ENCODE data around the gene ERCC2.

Gene ERCC2

DNA sequence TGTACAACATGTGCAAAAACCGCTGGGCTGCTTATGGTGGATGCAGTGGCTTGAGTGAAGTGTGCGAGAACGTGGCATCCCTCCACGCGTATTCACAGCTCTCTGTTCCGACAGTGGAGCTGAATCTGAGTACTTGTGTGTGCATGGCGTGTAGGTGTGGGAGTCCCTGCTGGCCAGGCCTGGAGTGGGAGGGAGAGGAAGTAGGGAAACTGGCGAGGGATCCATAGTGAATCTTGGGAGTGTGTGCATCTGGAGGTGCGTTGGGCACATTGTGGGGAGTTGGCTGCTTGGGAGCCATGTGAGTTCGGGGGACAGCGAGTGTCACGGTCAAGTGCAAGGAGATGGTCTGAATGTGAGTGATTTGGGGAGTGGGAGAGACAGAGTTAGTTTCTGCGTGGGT, 27.5 kb downstream of the ERCC2 start:
- Histone ChIP-seq H3K27ac (ENCODE audit: low read depth, low read length) (no peak overlapping the region), H3K27me3 (ENCODE audit: low read length) (no peaks in the 10 kb centered on the region), H3K9ac (ENCODE audit: low read length) (no peak overlapping the region), H4K20me1 (ENCODE audit: low read depth, low read length) (no peaks in the 10 kb centered on the region), H3K4me2 (ENCODE audit: low read depth, low read length, poor library complexity, severe bottlenecking) (no peak overlapping the region), H3F3A (ENCODE audit: insufficient read depth) (no peaks in the 10 kb centered on the region), H3K9me3 (ENCODE audit: insufficient read depth, low read length) (no peaks in the 10 kb centered on the region), H3K9me2 (replicated peaks; ENCODE audit: insufficient read depth, low read length) (no peaks in the 10 kb centered on the region), H3K36me3 (ENCODE audit: low read length) (no peaks in the 10 kb centered on the region), H2AFZ (ENCODE audit: low read depth, low read length, severe bottlenecking) (no peak overlapping the region), H3K79me2 (ENCODE audit: insufficient read depth, low read length) (no peaks in the 10 kb centered on the region), H3K4me3 (ENCODE audit: insufficient read depth, low read length, poor library complexity, severe bottlenecking) (no peak overlapping the region)
- TF ChIP-seq EZH2phosphoT487 (conservative IDR thresholded peaks at IDR 0.05; ENCODE audit: low read length) (no peak), CTCF (IDR thresholded peaks at IDR 0.05; ENCODE audit: insufficient read depth, low read length, poor library complexity, severe bottlenecking) (no peak)

GRCh38 chr19:45340899-45341453, 29.4 kb downstream of the ERCC2 start:
- TF ChIP-seq EZH2phosphoT487 (conservative IDR thresholded peaks at IDR 0.05; ENCODE audit: low read length): no peak
- TF ChIP-seq CTCF (IDR thresholded peaks at IDR 0.05; ENCODE audit: insufficient read depth, low read length, poor library complexity, severe bottlenecking): no peak
- Histone ChIP-seq H4K20me1 (ENCODE audit: low read depth, low read length) (no peaks in the 10 kb centered on the region), H3K9ac (ENCODE audit: low read length) (no peak overlapping the region), H2AFZ (ENCODE audit: low read depth, low read length, severe bottlenecking) (no peak overlapping the region), H3K4me2 (ENCODE audit: low read depth, low read length, poor library complexity, severe bottlenecking) (no peak overlapping the region), H3K9me2 (replicated peaks; ENCODE audit: insufficient read depth, low read length) (no peaks in the 10 kb centered on the region), H3K36me3 (ENCODE audit: low read length) (no peaks in the 10 kb centered on the region), H3K27me3 (ENCODE audit: low read length) (no peaks in the 10 kb centered on the region), H3K79me2 (ENCODE audit: insufficient read depth, low read length) (no peaks in the 10 kb centered on the region), H3K9me3 (ENCODE audit: insufficient read depth, low read length) (no peaks in the 10 kb centered on the region), H3F3A (ENCODE audit: insufficient read depth) (no peaks in the 10 kb centered on the region), H3K4me3 (ENCODE audit: insufficient read depth, low read length, poor library complexity, severe bottlenecking) (no peak overlapping the region), H3K27ac (ENCODE audit: low read depth, low read length) (no peak overlapping the region)

- Histone ChIP-seq H3K9me2 (replicated peaks; ENCODE audit: insufficient read depth, low read length) (no peaks in the 10 kb centered on the region), H3K9ac (ENCODE audit: low read length) (no peak within 1 kb of the TSS), H4K20me1 (ENCODE audit: low read depth, low read length) (no peaks in the 10 kb centered on the region), H3K79me2 (ENCODE audit: insufficient read depth, low read length) (no peaks in the 10 kb centered on the region), H3K9me3 (ENCODE audit: insufficient read depth, low read length) (no peaks in the 10 kb centered on the region), H3K4me3 (ENCODE audit: insufficient read depth, low read length, poor library complexity, severe bottlenecking) (no peak within 1 kb of the TSS), H3K27me3 (ENCODE audit: low read length) (no peaks in the 10 kb centered on the region), H3K27ac (ENCODE audit: low read depth, low read length) (no peak within 1 kb of the TSS), H3F3A (ENCODE audit: insufficient read depth) (no peaks in the 10 kb centered on the region), H3K4me2 (ENCODE audit: low read depth, low read length, poor library complexity, severe bottlenecking) (no peak within 1 kb of the TSS), H2AFZ (ENCODE audit: low read depth, low read length, severe bottlenecking) (no peak within 1 kb of the TSS), H3K36me3 (ENCODE audit: low read length) (no peaks in the 10 kb centered on the region)
- no peak for TF ChIP-seq CTCF (IDR thresholded peaks at IDR 0.05; ENCODE audit: insufficient read depth, low read length, poor library complexity, severe bottlenecking)
These were observed 30.0 kb downstream of the ERCC2 start, which contains the start of gene KLC3 for GRCh38 chr19:45340232-45340898. Gene KLC3, plus strand, starts transcription at chr19:45340750. Its CDS starts 4,792 bp downstream, at chr19:45345542.
